Measurements from ENCODE around the gene ZCCHC14. TPM values are rescaled to one million over a fixed set of nuclear protein-coding genes. Genes with fewer than 3 reads are reported as not detected.

The ZCCHC14 gene
- total RNA-seq, 2 donors from 2014 or later = 10.6 to 18.0 TPM

- Histone ChIP-seq H3K27ac (no peak overlapping the region), H3K9me3 (no peaks in the 10 kb centered on the region), H3K27me3 (no peaks in the 10 kb centered on the region), H3K4me3 (no peak overlapping the region), H3K36me3 (peaks cover 67% of the 10 kb centered on the region), H3K4me1 (no peaks in the 10 kb centered on the region)
- no peak for TF ChIP-seq CTCF (IDR thresholded peaks at IDR 0.05)
- DNase-seq (ENCODE audit: low spot score) = no peak
Measured at GRCh38 chr16:87421003-87421912, 71.6 kb downstream of the ZCCHC14 start.

- H3K4me3 ChIP-seq = no peak overlapping the region
- no peak overlapping the region for H3K27ac ChIP-seq
- no peaks in the 10 kb centered on the region for H3K9me3 ChIP-seq
- H3K36me3 ChIP-seq = peaks cover 76% of the 10 kb centered on the region
- no peak for TF ChIP-seq CTCF (IDR thresholded peaks at IDR 0.05)
- H3K4me1 ChIP-seq = no peaks in the 10 kb centered on the region
- H3K27me3 ChIP-seq = no peaks in the 10 kb centered on the region
- DNase-seq (ENCODE audit: low spot score) = no peak
Measured at GRCh38 chr16:87420026-87421002, 72.5 kb downstream of the ZCCHC14 start.

- no peak for DNase-seq (ENCODE audit: low spot score)
- Histone ChIP-seq H3K9me3 (no peaks in the 10 kb centered on the region), H3K27ac (no peak overlapping the region), H3K4me1 (no peaks in the 10 kb centered on the region), H3K4me3 (no peak overlapping the region), H3K36me3 (peaks cover 85% of the 10 kb centered on the region), H3K27me3 (no peaks in the 10 kb centered on the region)
- TF ChIP-seq CTCF (IDR thresholded peaks at IDR 0.05) = no peak
Measured at GRCh38 chr16:87418644-87419043, 74.2 kb downstream of the ZCCHC14 start.

GRCh38 chr16:87418216-87418615 lies 74.6 kb downstream of the ZCCHC14 start:
- H3K36me3 ChIP-seq = peaks cover 85% of the 10 kb centered on the region
- H3K9me3 ChIP-seq = no peaks in the 10 kb centered on the region
- no peaks in the 10 kb centered on the region for H3K4me1 ChIP-seq
- no peak overlapping the region for H3K27ac ChIP-seq
- no peaks in the 10 kb centered on the region for H3K27me3 ChIP-seq
- no peak overlapping the region for H3K4me3 ChIP-seq
- no peak for DNase-seq (ENCODE audit: low spot score)
- TF ChIP-seq CTCF (IDR thresholded peaks at IDR 0.05) = no peak

GRCh38 chr16:87417528-87417910 lies 75.3 kb downstream of the ZCCHC14 start:
- no peak for TF ChIP-seq CTCF (IDR thresholded peaks at IDR 0.05)
- no peak overlapping the region for H3K27ac ChIP-seq
- H3K36me3 ChIP-seq = peaks cover 86% of the 10 kb centered on the region
- H3K4me3 ChIP-seq = no peak overlapping the region
- no peaks in the 10 kb centered on the region for H3K27me3 ChIP-seq
- DNase-seq (ENCODE audit: low spot score) = no peak
- H3K9me3 ChIP-seq = no peaks in the 10 kb centered on the region
- H3K4me1 ChIP-seq = no peaks in the 10 kb centered on the region
